Osteoblast (primary cell): ENCODE data around the gene EPB41L1. TPM values are rescaled to one million over a fixed set of nuclear protein-coding genes. Genes with fewer than 3 reads are reported as not detected.

ENCODE experiments used
- DNase-seq: peaks from one replicate; pipeline ENCODE4 v3.0.0; 2011; ENCODE audit warnings: low spot score, mixed read lengths; ENCODE audit not compliant: insufficient read length; ENCODE audit errors: missing footprints
- H2AFZ ChIP-seq: 2 replicates; pipeline ENCODE4 v1.6.0; 2011; ENCODE audit warnings: mild to moderate bottlenecking, low read length
- H3K27ac ChIP-seq: 2 replicates; pipeline ENCODE4 v1.5.1; 2011; ENCODE audit warnings: mild to moderate bottlenecking, low read depth, low read length, moderate library complexity
- H3K27me3 ChIP-seq: 2 replicates; pipeline ENCODE4 v1.6.0; 2012; ENCODE audit warnings: mild to moderate bottlenecking, control low read depth, inconsistent platforms, low read length, moderate library complexity; ENCODE audit not compliant: insufficient read depth
- H3K36me3 ChIP-seq: 2 replicates; pipeline ENCODE4 v1.5.1; 2011; ENCODE audit warnings: mild to moderate bottlenecking, low read length, control low read depth, moderate library complexity; ENCODE audit not compliant: insufficient read depth
- H3K4me1 ChIP-seq: 2 replicates; pipeline ENCODE4 v1.5.1; 2011; ENCODE audit warnings: mild to moderate bottlenecking, low read length, control low read depth, moderate library complexity; ENCODE audit not compliant: insufficient read depth
- H3K4me2 ChIP-seq: 2 replicates; pipeline ENCODE4 v1.6.0; 2011; ENCODE audit warnings: mild to moderate bottlenecking, low read length; ENCODE audit not compliant: insufficient read depth
- H3K4me3 ChIP-seq: fragments of 200-600 bp; sonication (generic); 3 replicates; pipeline ENCODE4 v1.5.1; 2012; ENCODE audit warnings: mild to moderate bottlenecking, low read length, inconsistent platforms; ENCODE audit not compliant: insufficient read depth
- H3K79me2 ChIP-seq: 2 replicates; pipeline ENCODE4 v1.6.0; 2012; ENCODE audit warnings: mild to moderate bottlenecking, low read length, control low read depth, inconsistent platforms; ENCODE audit not compliant: insufficient read depth
- H3K9me3 ChIP-seq: 2 replicates; pipeline ENCODE4 v1.5.1; 2011; ENCODE audit warnings: low read depth, low read length, control low read depth
- H4K20me1 ChIP-seq: 2 replicates; pipeline ENCODE4 v1.6.0; 2012; ENCODE audit warnings: mild to moderate bottlenecking, low read length, control low read depth; ENCODE audit not compliant: insufficient read depth
- CTCF ChIP-seq: IDR thresholded peaks from 2 replicates; pipeline ENCODE4 v1.5.1; 2011; ENCODE audit warnings: mild to moderate bottlenecking, low read depth, low read length, moderate library complexity; ENCODE audit errors: extremely low read depth
- total RNA-seq: library from RNA; depleted of rRNA; stranded (reverse); fragments of >200 nt; gene quantifications from 2 replicates; pipeline ENCODE4 v1.2.3, GENCODE V29; 2012

The EPB41L1 gene
- total RNA-seq, 1 donor, result 26.8 TPM

GRCh38 chr20:36120241-36120640 is 34.3 kb upstream of the EPB41L1 start:
- Histone ChIP-seq H3K4me1 (peaks cover 24% of the 10 kb centered on the region), H3K27me3 (no peaks in the 10 kb centered on the region), H4K20me1 (no peaks in the 10 kb centered on the region), H3K4me2 (no peak overlapping the region), H3K36me3 (no peaks in the 10 kb centered on the region), H3K9me3 (no peaks in the 10 kb centered on the region), H3K27ac (no peak overlapping the region), H2AFZ (no peak overlapping the region), H3K4me3 (no peak overlapping the region), H3K79me2 (no peaks in the 10 kb centered on the region)
- no peak for TF ChIP-seq CTCF
- no peak for DNase-seq

GRCh38 chr20:36120991-36121390 is 33.5 kb upstream of the EPB41L1 start:
- H4K20me1 ChIP-seq, result no peaks in the 10 kb centered on the region
- no peak for TF ChIP-seq CTCF

GRCh38 chr20:36121981-36122930 is 32.3 kb upstream of the EPB41L1 start:
- H3K4me2 ChIP-seq, result no peak overlapping the region
- H3K4me3 ChIP-seq, result no peak overlapping the region
- no peaks in the 10 kb centered on the region for H3K79me2 ChIP-seq

More at GRCh38 chr20:36120991-36121390, 33.5 kb upstream of the EPB41L1 start:
- Histone ChIP-seq H3K27ac (no peak overlapping the region), H3K4me2 (no peak overlapping the region), H3K4me1 (peaks cover 28% of the 10 kb centered on the region), H3K79me2 (no peaks in the 10 kb centered on the region), H3K27me3 (no peaks in the 10 kb centered on the region), H3K9me3 (no peaks in the 10 kb centered on the region), H2AFZ (no peak overlapping the region), H3K4me3 (no peak overlapping the region), H3K36me3 (no peaks in the 10 kb centered on the region)
- no peak for DNase-seq

More at GRCh38 chr20:36121981-36122930, 32.3 kb upstream of the EPB41L1 start:
- no peak overlapping the region for H2AFZ ChIP-seq
- H3K27ac ChIP-seq, result no peak overlapping the region
- no peak for DNase-seq
- no peaks in the 10 kb centered on the region for H3K9me3 ChIP-seq
- no peaks in the 10 kb centered on the region for H4K20me1 ChIP-seq
- no peaks in the 10 kb centered on the region for H3K36me3 ChIP-seq
- no peaks in the 10 kb centered on the region for H3K27me3 ChIP-seq
- H3K4me1 ChIP-seq, result peaks cover 21% of the 10 kb centered on the region
- no peak for TF ChIP-seq CTCF
